Stimulated activated CD8-positive, alpha-beta memory T cell treated with anti-CD3 and anti-CD28 coated beads, Interleukin-12 subunit alpha, Interleukin-12 subunit beta, amount 100 ng/mL, for 24 hours (primary cell): Measurements from ENCODE around the gene DEUP1.
"Not testable (repeated sequence)": the region's sequence is repeated elsewhere in the genome, so short reads cannot be mapped to it uniquely, and the experiment has no call there.

Experiments
- DNase-seq: peaks from one replicate; pipeline ENCODE4 v3.0.0-alpha.2; 2020; ENCODE audit errors: extremely low read depth

The DEUP1 gene

GRCh38 chr11:93359396-93359795, 28.9 kb downstream of the DEUP1 start:
- no peak for DNase-seq

- no peak for DNase-seq
Observed at GRCh38 chr11:93361435-93361834, 30.9 kb downstream of the DEUP1 start.

- no peak for DNase-seq
Observed at GRCh38 chr11:93368022-93368421, 37.5 kb downstream of the DEUP1 start.

GRCh38 chr11:93370260-93370659, 39.7 kb downstream of the DEUP1 start:
- DNase-seq, result no peak

GRCh38 chr11:93389737-93390136, 59.2 kb downstream of the DEUP1 start:
- DNase-seq, result no peak

- DNase-seq, result no peak
Observed at GRCh38 chr11:93392867-93393266, 62.3 kb downstream of the DEUP1 start.

- DNase-seq, result no peak
Observed at GRCh38 chr11:93393386-93393785, 62.8 kb downstream of the DEUP1 start.

GRCh38 chr11:93394488-93394887, 63.9 kb downstream of the DEUP1 start:
- DNase-seq, result no peak

- no peak for DNase-seq
Observed at GRCh38 chr11:93396316-93396715, 65.8 kb downstream of the DEUP1 start.

GRCh38 chr11:93403930-93404329, 73.4 kb downstream of the DEUP1 start:
- DNase-seq, result no peak

GRCh38 chr11:93407777-93408401, 77.3 kb downstream of the DEUP1 start:
- no peak for DNase-seq

- DNase-seq, result no peak
Observed at GRCh38 chr11:93410441-93410840, 79.9 kb downstream of the DEUP1 start.

- DNase-seq, result no peak
Observed at GRCh38 chr11:93411705-93412104, 81.2 kb downstream of the DEUP1 start.

GRCh38 chr11:93432247-93432646, 101.7 kb downstream of the DEUP1 start:
- no peak for DNase-seq

GRCh38 chr11:93443232-93443631, 112.7 kb downstream of the DEUP1 start:
- DNase-seq, result not testable (repeated sequence)

- DNase-seq, result no peak
Observed at GRCh38 chr11:93444617-93445073, 114.1 kb downstream of the DEUP1 start.

GRCh38 chr11:93458286-93458685, 127.7 kb downstream of the DEUP1 start:
- no peak for DNase-seq

- not testable (repeated sequence) for DNase-seq
Observed at GRCh38 chr11:93463666-93464065, 133.1 kb downstream of the DEUP1 start.

GRCh38 chr11:93464927-93465540, 134.5 kb downstream of the DEUP1 start:
- no peak for DNase-seq

GRCh38 chr11:93467054-93467453, 136.5 kb downstream of the DEUP1 start:
- DNase-seq, result no peak

- no peak for DNase-seq
Observed at GRCh38 chr11:93468290-93468689, 137.7 kb downstream of the DEUP1 start.

GRCh38 chr11:93474123-93474522, 143.6 kb downstream of the DEUP1 start:
- DNase-seq, result no peak

GRCh38 chr11:93476796-93477195, 146.3 kb downstream of the DEUP1 start:
- DNase-seq, result no peak
